ENCODE results near the gene DLG4.

DNA sequence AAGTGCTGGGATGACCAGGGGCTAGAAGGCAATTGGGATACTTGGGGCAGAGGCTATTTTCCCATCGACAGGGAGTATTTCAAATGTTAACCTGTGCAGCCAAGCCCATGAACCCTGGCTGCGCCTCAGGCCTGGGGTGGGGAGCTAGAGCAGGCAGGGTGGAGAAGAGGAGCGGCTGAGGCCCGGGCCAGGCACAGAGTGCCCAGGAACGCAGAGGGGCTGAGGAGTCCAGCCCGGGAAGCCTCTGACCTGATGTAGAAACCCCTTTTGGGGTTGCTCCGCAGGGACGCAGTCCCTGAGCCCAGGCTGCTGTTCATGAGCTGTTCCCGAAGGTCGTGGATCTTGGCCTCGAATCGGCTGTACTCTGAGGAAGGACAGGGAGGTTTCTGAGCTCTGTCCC, 23.7 kb downstream of the DLG4 start:
- TF ChIP-seq, protein P1, sequence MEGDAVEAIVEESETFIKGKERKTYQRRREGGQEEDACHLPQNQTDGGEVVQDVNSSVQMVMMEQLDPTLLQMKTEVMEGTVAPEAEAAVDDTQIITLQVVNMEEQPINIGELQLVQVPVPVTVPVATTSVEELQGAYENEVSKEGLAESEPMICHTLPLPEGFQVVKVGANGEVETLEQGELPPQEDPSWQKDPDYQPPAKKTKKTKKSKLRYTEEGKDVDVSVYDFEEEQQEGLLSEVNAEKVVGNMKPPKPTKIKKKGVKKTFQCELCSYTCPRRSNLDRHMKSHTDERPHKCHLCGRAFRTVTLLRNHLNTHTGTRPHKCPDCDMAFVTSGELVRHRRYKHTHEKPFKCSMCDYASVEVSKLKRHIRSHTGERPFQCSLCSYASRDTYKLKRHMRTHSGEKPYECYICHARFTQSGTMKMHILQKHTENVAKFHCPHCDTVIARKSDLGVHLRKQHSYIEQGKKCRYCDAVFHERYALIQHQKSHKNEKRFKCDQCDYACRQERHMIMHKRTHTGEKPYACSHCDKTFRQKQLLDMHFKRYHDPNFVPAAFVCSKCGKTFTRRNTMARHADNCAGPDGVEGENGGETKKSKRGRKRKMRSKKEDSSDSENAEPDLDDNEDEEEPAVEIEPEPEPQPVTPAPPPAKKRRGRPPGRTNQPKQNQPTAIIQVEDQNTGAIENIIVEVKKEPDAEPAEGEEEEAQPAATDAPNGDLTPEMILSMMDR (IDR thresholded peaks at IDR 0.05; ENCODE audit: borderline replicate concordance, extremely low read depth, low read length, poor library complexity, severe bottlenecking) = no peak
- TF ChIP-seq EZH2 (IDR thresholded peaks at IDR 0.05; ENCODE audit: borderline replicate concordance, low read depth, low read length, severe bottlenecking) = no peak
